NCI-H1048 (cell line): ENCODE measurements around the gene APOC1.

Experiments used
- DNase-seq: peaks from one replicate; lab custom pipeline; 2025; lab: John Stamatoyannopoulos, UW

APOC1 gene

DNA sequence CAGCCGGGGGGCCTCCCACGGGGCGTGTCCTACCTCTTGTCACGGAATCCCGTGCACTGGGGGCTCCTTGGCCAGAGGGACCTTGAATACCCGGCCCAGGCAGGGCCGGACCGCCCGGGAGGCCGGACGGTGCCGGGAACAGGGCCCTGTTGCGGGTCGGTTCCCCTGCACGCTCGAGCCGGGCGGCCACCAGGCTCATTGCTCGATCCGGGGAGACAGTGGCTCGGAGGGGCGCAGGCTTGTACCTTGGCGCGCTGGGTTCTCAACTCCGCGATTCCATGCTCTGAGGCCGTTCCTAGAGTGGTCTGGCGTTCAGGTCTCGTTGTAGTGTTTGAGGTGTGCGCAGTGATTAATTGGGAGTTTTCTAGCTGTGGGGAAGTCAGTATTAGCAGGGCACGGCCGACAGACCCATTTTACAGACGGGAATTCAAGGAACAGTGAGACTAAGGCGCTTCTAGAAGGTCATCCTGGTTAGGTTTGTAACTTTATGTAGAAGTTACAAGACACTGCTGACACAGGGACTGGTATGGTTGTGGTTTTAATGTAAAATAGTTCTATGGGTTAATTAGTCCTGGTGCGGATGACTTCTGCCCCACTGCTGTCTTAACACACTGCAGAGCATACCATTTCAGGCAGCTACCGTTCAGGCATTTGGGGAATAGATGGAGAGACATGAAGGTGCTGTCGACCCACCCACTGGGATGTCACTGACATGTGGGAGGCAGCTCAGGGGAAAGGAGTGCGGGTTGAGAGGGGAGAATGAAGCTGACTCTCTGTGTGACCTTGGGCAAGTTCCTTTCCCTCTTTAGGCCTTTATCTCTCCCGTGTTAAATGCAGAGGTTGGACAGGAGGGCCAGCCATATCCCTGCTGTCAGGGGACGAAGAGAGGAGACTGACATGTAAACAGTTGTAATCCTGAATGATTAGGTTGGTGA lies 41.4 kb downstream of the APOC1 start:
- DNase-seq: no peak

DNA sequence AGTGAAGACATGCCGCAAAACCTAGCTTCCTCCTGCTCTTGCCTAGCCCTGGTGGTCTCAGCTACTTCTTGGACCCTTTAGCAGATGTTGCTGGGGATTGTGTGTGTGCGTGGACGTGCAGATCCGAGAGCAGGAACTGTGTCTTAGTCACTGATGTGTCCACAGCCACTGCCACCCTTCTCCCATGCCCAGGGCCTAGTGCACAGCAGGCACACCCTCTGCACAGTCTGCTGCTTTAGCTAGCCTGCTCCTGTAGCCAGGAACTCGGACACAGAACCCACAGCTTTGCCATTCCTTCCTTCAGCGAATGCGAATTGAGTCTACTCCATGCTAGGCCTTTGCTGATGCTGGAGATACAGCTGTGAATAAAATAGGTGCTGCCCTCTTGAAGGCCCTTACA lies 43.1 kb downstream of the APOC1 start:
- DNase-seq: no peak

DNA sequence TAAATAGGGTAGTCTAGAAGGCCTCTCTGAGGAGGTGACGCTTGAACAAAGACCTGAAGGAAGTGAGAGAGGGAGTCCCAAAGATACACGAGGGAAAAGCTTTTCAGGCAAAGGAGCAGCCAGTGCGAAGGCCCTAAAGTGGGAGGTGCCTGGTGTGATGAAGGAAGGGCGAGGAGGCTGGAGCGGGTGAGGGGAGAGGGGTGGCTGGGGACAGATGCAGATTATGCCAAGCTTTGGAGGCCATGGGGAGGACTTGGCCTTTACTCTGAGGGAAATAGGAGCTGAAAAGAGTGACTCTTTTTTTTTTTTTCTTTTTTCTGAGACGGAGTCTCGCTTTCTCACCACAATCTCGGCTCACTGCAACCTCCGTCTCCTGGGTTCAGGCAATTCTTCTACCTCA lies 43.7 kb downstream of the APOC1 start:
- no peak for DNase-seq

DNA sequence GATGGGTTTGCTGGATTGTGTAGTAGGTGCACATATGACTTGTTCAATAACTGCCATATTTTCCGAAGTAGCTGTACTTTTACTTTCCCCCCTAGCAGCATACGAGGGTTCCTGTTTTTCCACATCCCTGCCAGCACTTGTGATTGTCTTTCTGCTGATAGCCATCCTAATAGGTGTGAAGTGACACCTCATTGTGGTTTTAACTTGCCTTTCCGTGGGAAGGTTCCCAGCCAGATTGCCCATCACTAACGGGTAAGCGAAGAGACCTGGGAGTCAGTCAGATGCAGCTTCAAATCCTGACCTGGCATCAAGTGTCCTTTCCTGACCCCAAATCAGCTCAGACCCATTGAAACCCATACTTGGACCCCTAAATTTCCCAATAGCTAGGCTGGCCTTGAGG lies 45.3 kb downstream of the APOC1 start:
- DNase-seq: no peak

DNA sequence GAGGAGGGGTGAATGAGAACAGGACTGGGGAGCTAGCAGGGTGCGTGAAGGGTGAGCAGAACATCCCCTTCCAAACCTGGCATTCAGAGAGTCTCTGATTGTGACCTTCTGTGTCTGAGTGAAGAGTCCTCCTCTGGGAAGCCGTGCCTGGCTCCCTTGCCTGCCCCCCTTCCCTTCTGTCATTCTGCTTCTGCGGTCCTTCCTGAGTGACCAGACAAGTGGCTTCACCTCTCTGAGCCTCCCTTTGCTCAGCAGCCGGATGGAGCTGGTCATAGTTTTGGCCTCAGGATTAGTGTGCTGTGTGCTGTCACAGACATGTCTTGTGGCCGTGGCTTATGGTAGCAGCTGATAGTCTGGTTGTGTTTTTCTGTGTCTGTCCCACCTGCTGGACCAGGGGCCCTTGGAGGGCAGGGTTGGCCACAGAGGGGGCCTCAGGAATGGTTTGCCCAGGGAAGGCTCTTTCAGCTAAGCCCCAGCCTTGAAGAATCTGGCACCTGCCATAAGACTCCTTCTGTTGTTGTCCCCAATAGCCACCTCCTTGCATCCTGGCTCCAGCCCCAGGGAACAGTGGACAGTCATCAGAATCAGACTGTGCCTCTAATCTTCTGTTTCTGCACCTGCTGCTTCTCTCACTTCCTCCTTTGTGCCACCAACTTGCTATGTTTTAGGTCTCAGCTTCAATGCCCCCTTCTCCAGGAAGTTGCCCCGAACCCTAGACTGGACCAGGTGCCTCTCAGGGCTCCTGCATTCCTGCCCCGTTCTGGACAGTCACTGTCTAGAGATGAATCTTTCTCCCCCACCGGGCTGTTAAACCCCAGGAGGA lies 46.7 kb downstream of the APOC1 start:
- no peak for DNase-seq

DNA sequence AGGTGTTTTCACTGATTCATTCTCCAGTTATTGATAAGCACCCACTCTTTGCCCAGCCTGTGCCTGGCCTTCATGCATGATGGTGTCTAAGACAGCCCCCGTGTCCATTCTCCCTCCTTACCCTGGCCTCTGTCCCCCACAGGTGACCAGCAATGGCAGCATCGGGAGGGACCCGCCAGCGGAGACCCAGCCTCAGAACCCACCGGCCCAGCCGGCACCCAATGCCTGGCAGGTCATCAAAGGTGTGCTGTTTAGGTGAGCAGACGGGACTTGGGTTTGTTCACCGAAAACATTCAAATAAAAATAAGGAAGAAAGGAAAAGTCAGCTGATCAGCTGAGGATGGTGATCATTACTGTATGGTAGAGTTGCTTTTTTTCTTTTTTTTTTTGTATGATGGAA lies 47.4 kb downstream of the APOC1 start:
- no peak for DNase-seq

DNA sequence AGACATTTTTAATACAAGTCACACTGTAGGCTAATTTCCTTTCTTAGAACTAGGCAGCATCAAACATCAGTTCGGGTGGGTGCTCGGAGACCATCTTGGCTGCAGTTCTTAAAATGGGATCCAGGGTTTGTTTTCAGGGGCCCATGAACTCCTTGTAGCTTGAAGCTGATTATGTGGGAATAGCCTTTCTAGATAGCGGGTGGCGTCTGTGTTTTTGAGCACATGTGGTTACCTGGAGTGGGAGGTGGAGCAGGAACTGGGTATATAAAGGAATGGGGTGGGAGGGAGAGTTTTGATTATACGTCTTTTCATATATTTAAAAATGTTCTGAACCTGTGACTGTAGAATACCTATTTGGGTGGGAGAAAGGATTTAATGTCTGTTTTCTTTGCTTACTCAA lies 53.7 kb downstream of the APOC1 start:
- DNase-seq: no peak

DNA sequence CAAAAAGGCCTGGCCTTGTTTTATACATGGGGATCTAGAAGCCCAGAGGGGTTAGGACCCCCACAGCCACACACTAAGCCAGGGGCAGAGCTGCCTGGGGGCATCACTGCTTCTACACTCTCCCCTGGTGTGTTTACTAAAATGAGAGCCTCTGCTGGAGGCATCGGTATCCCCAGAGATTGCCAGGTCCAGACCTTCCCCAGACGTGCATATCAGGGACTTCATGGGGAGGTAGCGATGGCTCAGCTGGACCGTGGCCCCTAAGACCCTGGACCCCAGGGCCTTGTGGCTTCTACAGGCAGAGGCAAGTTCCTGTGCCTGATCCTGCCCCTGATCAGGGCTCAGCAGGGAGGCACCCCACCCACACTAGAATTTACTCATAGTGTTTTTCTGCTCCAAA lies 54.3 kb downstream of the APOC1 start:
- DNase-seq: no peak
